ENCODE measurements around the gene GRAMD4.

- TF ChIP-seq CTCF (conservative IDR thresholded peaks at IDR 0.05; ENCODE audit: low read depth, low read length): no peak
- TF ChIP-seq EZH2 (IDR thresholded peaks at IDR 0.05; ENCODE audit: borderline replicate concordance, low read depth, low read length, poor library complexity, severe bottlenecking): no peak
Observed at GRCh38 chr22:46657655-46657953, 37.4 kb downstream of the GRAMD4 start.
